NT2/D1 (cell line): ENCODE data around the gene RAD1.

Experiments
- DNase-seq: peaks from one replicate; pipeline ENCODE4 v3.0.0-alpha.2; 2011; ENCODE audit warnings: low read depth, low spot score
- H3K27me3 ChIP-seq: 2 replicates; pipeline ENCODE4 v1.6.0; 2011; ENCODE audit warnings: mild to moderate bottlenecking; ENCODE audit not compliant: insufficient read length, insufficient read depth
- H3K36me3 ChIP-seq: 2 replicates; pipeline ENCODE4 v1.6.1; 2011; ENCODE audit warnings: mild to moderate bottlenecking, low read length, mixed read lengths; ENCODE audit not compliant: insufficient read depth, insufficient read length
- H3K4me1 ChIP-seq: 2 replicates; pipeline ENCODE4 v1.5.1; 2011; ENCODE audit not compliant: insufficient read depth, insufficient read length
- H3K4me3 ChIP-seq: 2 replicates; pipeline ENCODE4 v1.5.1; 2011; ENCODE audit warnings: low read depth; ENCODE audit not compliant: insufficient read length
- H3K9ac ChIP-seq: 2 replicates; pipeline ENCODE4 v1.6.0; 2011; ENCODE audit warnings: low read depth; ENCODE audit not compliant: insufficient read length
- H3K9me3 ChIP-seq: 2 replicates; pipeline ENCODE4 v1.5.1; 2011; ENCODE audit warnings: mild to moderate bottlenecking, low read length; ENCODE audit not compliant: insufficient read depth
- SUZ12 ChIP-seq: IDR thresholded peaks from 2 replicates; pipeline ENCODE4 v1.6.1; 2011; ENCODE audit not compliant: insufficient read length, insufficient read depth; ENCODE audit errors: extremely low read depth
- YY1 ChIP-seq: IDR thresholded peaks from 2 replicates; pipeline ENCODE4 v1.6.1; 2011; ENCODE audit not compliant: insufficient read length, insufficient read depth
- ZNF274 ChIP-seq: IDR thresholded peaks from 2 replicates; pipeline ENCODE4 v1.6.1; 2011; ENCODE audit warnings: mild to moderate bottlenecking, low read depth, low read length

The RAD1 gene

GRCh38 chr5:34863946-34864345, 51.4 kb downstream of the RAD1 start:
- H3K9me3 ChIP-seq: no peaks in the 10 kb centered on the region
- H3K4me3 ChIP-seq: no peak overlapping the region
- DNase-seq: no peak
- H3K27me3 ChIP-seq: no peaks in the 10 kb centered on the region
- no peak for TF ChIP-seq SUZ12
- TF ChIP-seq ZNF274: no peak
- TF ChIP-seq YY1: no peak
- no peaks in the 10 kb centered on the region for H3K36me3 ChIP-seq
- H3K9ac ChIP-seq: no peak overlapping the region
- no peaks in the 10 kb centered on the region for H3K4me1 ChIP-seq

GRCh38 chr5:34859253-34859652, 56.1 kb downstream of the RAD1 start:
- Histone ChIP-seq H3K4me3 (no peak overlapping the region), H3K9ac (no peak overlapping the region), H3K36me3 (no peaks in the 10 kb centered on the region), H3K4me1 (no peaks in the 10 kb centered on the region), H3K27me3 (no peaks in the 10 kb centered on the region), H3K9me3 (no peaks in the 10 kb centered on the region)
- no peak for DNase-seq
- TF ChIP-seq ZNF274 (no peak), SUZ12 (no peak), YY1 (no peak)

GRCh38 chr5:34858790-34859189, 56.5 kb downstream of the RAD1 start:
- no peak for TF ChIP-seq SUZ12
- TF ChIP-seq ZNF274: no peak
- TF ChIP-seq YY1: no peak

GRCh38 chr5:34857894-34858293, 57.4 kb downstream of the RAD1 start:
- TF ChIP-seq ZNF274: no peak
- no peak for TF ChIP-seq YY1
- TF ChIP-seq SUZ12: no peak
- H3K4me1 ChIP-seq: no peaks in the 10 kb centered on the region
- H3K9me3 ChIP-seq: no peaks in the 10 kb centered on the region
- no peak overlapping the region for H3K9ac ChIP-seq
- H3K36me3 ChIP-seq: no peaks in the 10 kb centered on the region
- H3K27me3 ChIP-seq: no peaks in the 10 kb centered on the region
- H3K4me3 ChIP-seq: no peak overlapping the region
- no peak for DNase-seq

More at GRCh38 chr5:34858790-34859189, 56.5 kb downstream of the RAD1 start:
- DNase-seq: no peak
- Histone ChIP-seq H3K27me3 (no peaks in the 10 kb centered on the region), H3K4me3 (no peak overlapping the region), H3K9me3 (no peaks in the 10 kb centered on the region), H3K36me3 (no peaks in the 10 kb centered on the region), H3K4me1 (no peaks in the 10 kb centered on the region), H3K9ac (no peak overlapping the region)

GRCh38 chr5:34857161-34857560, 58.1 kb downstream of the RAD1 start:
- Histone ChIP-seq H3K4me3 (no peak overlapping the region), H3K27me3 (no peaks in the 10 kb centered on the region), H3K36me3 (no peaks in the 10 kb centered on the region), H3K9me3 (no peaks in the 10 kb centered on the region), H3K9ac (no peak overlapping the region), H3K4me1 (no peaks in the 10 kb centered on the region)
- no peak for TF ChIP-seq SUZ12
- no peak for TF ChIP-seq ZNF274
- TF ChIP-seq YY1: no peak
- DNase-seq: no peak
